Measurements from ENCODE around the gene MORC3. TPM values are rescaled to one million over a fixed set of nuclear protein-coding genes. Genes with fewer than 3 reads are reported as not detected.

The MORC3 gene
- polyA plus RNA-seq, 1 donor (not counting 4 experiments of a cell fraction or from before 2014, with no cell fraction given) = 38.1 TPM

- TF ChIP-seq EZH2 (IDR thresholded peaks at IDR 0.05; ENCODE audit: low read length) (no peak), CTCF (optimal IDR thresholded peaks at IDR 0.05 in 1 of 3, IDR thresholded peaks at IDR 0.05 in 1 of 3, conservative IDR thresholded peaks at IDR 0.05 in 1 of 3; ENCODE audit: extremely low read depth in 1 of 3, insufficient read depth in 2 of 3, low read length in 3 of 3) (no peak)
- H3K9me3 ChIP-seq (ENCODE audit: control insufficient read depth, low read depth, low read length) = no peaks in the 10 kb centered on the region
- peaks cover 36% of the 10 kb centered on the region for H3K4me1 ChIP-seq (ENCODE audit: control insufficient read depth, extremely low read depth, insufficient read depth, low read length)
- DNase-seq (ENCODE audit: low read depth, low spot score) (no peak), FAIRE-seq (no peak)
- peak overlapping the region; percentile 88 for H3K9ac ChIP-seq (ENCODE audit: control insufficient read depth, extremely low read depth, insufficient read depth, low read length)
- H3K27me3 ChIP-seq (ENCODE audit: control insufficient read depth, extremely low read depth, insufficient read depth, low read length) = no peaks in the 10 kb centered on the region
- H3K36me3 ChIP-seq (ENCODE audit: control insufficient read depth in 2 of 2, extremely low read depth in 1 of 2, insufficient read depth in 2 of 2, low read length in 2 of 2) = peaks cover 3 to 6% of the 10 kb centered on the region in 2 experiments
- H3K79me2 ChIP-seq (ENCODE audit: control insufficient read depth, insufficient read depth, low read length) = peaks cover 60% of the 10 kb centered on the region
- peaks cover 2% of the 10 kb centered on the region for H3K9me1 ChIP-seq (ENCODE audit: control insufficient read depth, extremely low read depth, insufficient read depth, low read length)
- dilution Hi-C loops (cut with MboI; ENCODE audit: extremely low pct_ligation_motif_present, low sequenced_read_pairs) = no loop called here
- no peak overlapping the region for H2AFZ ChIP-seq (ENCODE audit: control insufficient read depth, low read length)
- peak overlapping the region; percentile 84 for H3K4me2 ChIP-seq (ENCODE audit: control insufficient read depth, extremely low read depth, insufficient read depth, low read depth, low read length)
- H4K20me1 ChIP-seq (ENCODE audit: control insufficient read depth, extremely low read depth, insufficient read depth, low read length) = no peaks in the 10 kb centered on the region
- H3K27ac ChIP-seq (ENCODE audit: control insufficient read depth, insufficient read depth, low read length) = peak overlapping the region; percentile 98
- H3K4me3 ChIP-seq (ENCODE audit: control insufficient read depth in 2 of 3, extremely low read depth in 1 of 3, insufficient read depth in 2 of 3, low read depth in 1 of 3, low read length in 3 of 3) = peak overlapping the region; percentile 91 to 98 (median 93)
Observed at GRCh38 chr21:36322083-36322424, 2.1 kb downstream of the MORC3 start.

- Histone ChIP-seq H2AFZ (ENCODE audit: control insufficient read depth, low read length) (no peak overlapping the region), H3K27me3 (ENCODE audit: control insufficient read depth, extremely low read depth, insufficient read depth, low read length) (no peaks in the 10 kb centered on the region), H3K4me3 (ENCODE audit: control insufficient read depth in 2 of 3, extremely low read depth in 1 of 3, insufficient read depth in 2 of 3, low read depth in 1 of 3, low read length in 3 of 3) (no peak overlapping the region), H4K20me1 (ENCODE audit: control insufficient read depth, extremely low read depth, insufficient read depth, low read length) (no peaks in the 10 kb centered on the region), H3K9me3 (ENCODE audit: control insufficient read depth, low read depth, low read length) (no peaks in the 10 kb centered on the region), H3K27ac (ENCODE audit: control insufficient read depth, insufficient read depth, low read length) (peak overlapping the region; percentile 98), H3K79me2 (ENCODE audit: control insufficient read depth, insufficient read depth, low read length) (peaks cover 70% of the 10 kb centered on the region), H3K9ac (ENCODE audit: control insufficient read depth, extremely low read depth, insufficient read depth, low read length) (peak overlapping the region; percentile 88), H3K4me2 (ENCODE audit: control insufficient read depth, extremely low read depth, insufficient read depth, low read depth, low read length) (peak overlapping the region; percentile 84), H3K36me3 (ENCODE audit: control insufficient read depth in 2 of 2, extremely low read depth in 1 of 2, insufficient read depth in 2 of 2, low read length in 2 of 2) (peaks cover 3 to 12% of the 10 kb centered on the region in 2 experiments), H3K4me1 (ENCODE audit: control insufficient read depth, extremely low read depth, insufficient read depth, low read length) (peaks cover 36% of the 10 kb centered on the region), H3K9me1 (ENCODE audit: control insufficient read depth, extremely low read depth, insufficient read depth, low read length) (peaks cover 2% of the 10 kb centered on the region)
- dilution Hi-C loops (cut with MboI; ENCODE audit: extremely low pct_ligation_motif_present, low sequenced_read_pairs) = no loop called here
- no peak for TF ChIP-seq EZH2 (IDR thresholded peaks at IDR 0.05; ENCODE audit: low read length)
- TF ChIP-seq CTCF (optimal IDR thresholded peaks at IDR 0.05 in 1 of 3, IDR thresholded peaks at IDR 0.05 in 1 of 3, conservative IDR thresholded peaks at IDR 0.05 in 1 of 3; ENCODE audit: extremely low read depth in 1 of 3, insufficient read depth in 2 of 3, low read length in 3 of 3) = no peak
- FAIRE-seq (no peak), DNase-seq (ENCODE audit: low read depth, low spot score) (no peak)
Observed at GRCh38 chr21:36323032-36323431, 3.0 kb downstream of the MORC3 start.

Data from keratinocyte (primary cell).